GM12872 (cell line): ENCODE results near the gene DOCK2.

Experiments
- TF ChIP-seq, protein P1 (sequence below): IDR thresholded peaks from 3 replicates; pipeline ENCODE4 v1.5.1; 2011; ENCODE audit warnings: low read depth, mild to moderate bottlenecking, low read length, moderate library complexity; ENCODE audit not compliant: insufficient read depth

The DOCK2 gene

GRCh38 chr5:169740435-169740834 is 103.4 kb downstream of the DOCK2 start:
- TF ChIP-seq, protein P1, sequence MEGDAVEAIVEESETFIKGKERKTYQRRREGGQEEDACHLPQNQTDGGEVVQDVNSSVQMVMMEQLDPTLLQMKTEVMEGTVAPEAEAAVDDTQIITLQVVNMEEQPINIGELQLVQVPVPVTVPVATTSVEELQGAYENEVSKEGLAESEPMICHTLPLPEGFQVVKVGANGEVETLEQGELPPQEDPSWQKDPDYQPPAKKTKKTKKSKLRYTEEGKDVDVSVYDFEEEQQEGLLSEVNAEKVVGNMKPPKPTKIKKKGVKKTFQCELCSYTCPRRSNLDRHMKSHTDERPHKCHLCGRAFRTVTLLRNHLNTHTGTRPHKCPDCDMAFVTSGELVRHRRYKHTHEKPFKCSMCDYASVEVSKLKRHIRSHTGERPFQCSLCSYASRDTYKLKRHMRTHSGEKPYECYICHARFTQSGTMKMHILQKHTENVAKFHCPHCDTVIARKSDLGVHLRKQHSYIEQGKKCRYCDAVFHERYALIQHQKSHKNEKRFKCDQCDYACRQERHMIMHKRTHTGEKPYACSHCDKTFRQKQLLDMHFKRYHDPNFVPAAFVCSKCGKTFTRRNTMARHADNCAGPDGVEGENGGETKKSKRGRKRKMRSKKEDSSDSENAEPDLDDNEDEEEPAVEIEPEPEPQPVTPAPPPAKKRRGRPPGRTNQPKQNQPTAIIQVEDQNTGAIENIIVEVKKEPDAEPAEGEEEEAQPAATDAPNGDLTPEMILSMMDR = 0 out of 3 replicates have a peak, but pooled peaks have one; percentile 9

GRCh38 chr5:169742771-169743296 is 105.8 kb downstream of the DOCK2 start:
- TF ChIP-seq, protein P1 = no peak

GRCh38 chr5:169744336-169744735 is 107.3 kb downstream of the DOCK2 start:
- TF ChIP-seq, protein P1 = no peak

GRCh38 chr5:169745441-169746146 is 108.5 kb downstream of the DOCK2 start:
- TF ChIP-seq, protein P1 = no peak

- TF ChIP-seq, protein P1 = no peak
Observed at GRCh38 chr5:169746147-169746694, 109.1 kb downstream of the DOCK2 start.

GRCh38 chr5:169748174-169748573 is 111.1 kb downstream of the DOCK2 start:
- TF ChIP-seq, protein P1 = no peak

DNA sequence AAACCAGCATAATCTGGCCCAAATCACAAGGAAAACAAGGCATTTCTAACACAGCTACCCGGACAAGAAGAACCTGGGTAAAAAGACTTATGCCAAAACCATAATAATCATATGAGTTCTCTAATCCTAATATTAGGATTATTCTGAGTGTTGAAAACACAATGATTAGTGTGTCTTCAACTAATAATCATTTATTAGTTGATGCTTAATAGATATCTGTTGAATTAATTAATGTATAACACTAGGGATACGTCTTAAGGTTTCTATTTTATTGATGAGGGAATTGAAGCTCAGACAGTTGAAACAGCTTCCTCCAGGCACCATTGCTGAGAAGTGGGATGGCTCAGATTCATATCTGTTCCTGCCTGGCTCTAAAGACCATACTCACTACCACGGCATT is 112.2 kb downstream of the DOCK2 start:
- TF ChIP-seq, protein P1 = no peak
